Activated naive CD4-positive, alpha-beta T cell treated with anti-CD3 and anti-CD28 coated beads for 36 hours (primary cell): ENCODE measurements around the gene ARHGEF7. TPM values are rescaled to one million over a fixed set of nuclear protein-coding genes. Genes with fewer than 3 reads are reported as not detected.

ENCODE experiments used
- CTCF ChIA-PET: fragments of 350-600 bp; sonication (Branson Sonifier 250); formaldehyde crosslinking; loops from one replicate; lab custom pipeline; 2021; ENCODE audit warnings: antibody characterized with exemption; lab: Charles Lee
- DNase-seq: peaks from one replicate; pipeline ENCODE4 v3.0.0-alpha.2; 2020
- H3K27ac Mint-ChIP-seq: one replicate; pipeline ENCODE4 v1.8.0; 2021; ENCODE audit warnings: mild to moderate bottlenecking, mixed read lengths
- H3K27me3 Mint-ChIP-seq: one replicate; pipeline ENCODE4 v1.8.0; 2021; ENCODE audit warnings: low read depth, mixed read lengths
- H3K36me3 Mint-ChIP-seq: one replicate; pipeline ENCODE4 v1.8.0; 2021; ENCODE audit warnings: low read depth, mixed read lengths
- H3K4me1 Mint-ChIP-seq: one replicate; pipeline ENCODE4 v1.8.0; 2021; ENCODE audit warnings: low read depth, mixed read lengths
- H3K4me3 Mint-ChIP-seq: one replicate; pipeline ENCODE4 v1.8.0; 2021; ENCODE audit warnings: mild to moderate bottlenecking, moderate library complexity, mixed read lengths
- H3K9me3 Mint-ChIP-seq: one replicate; pipeline ENCODE4 v1.8.0; 2021; ENCODE audit warnings: mixed read lengths
- intact Hi-C: fragments of 100-400 bp; cut with micrococcal nuclease; formaldehyde crosslinking; loops from one replicate; pipeline ENCODE4 v1.15.1; 2023
- total RNA-seq, 2 experiments: library from RNA; stranded (reverse); gene quantifications; one replicate each; pipeline ENCODE4 v1.2.3, GENCODE V29; 2021

Gene ARHGEF7
- total RNA-seq, 2 experiments from 2014 or later, result 48.4 to 56.6 TPM

- no peaks in the 10 kb centered on the region for H3K36me3 Mint-ChIP-seq
- H3K9me3 Mint-ChIP-seq, result no peaks in the 10 kb centered on the region
- CTCF ChIA-PET, result no interaction called here
- no peak overlapping the region for H3K4me3 Mint-ChIP-seq
- no peak for DNase-seq
- no peaks in the 10 kb centered on the region for H3K4me1 Mint-ChIP-seq
- no peak overlapping the region for H3K27ac Mint-ChIP-seq
- intact Hi-C loops, result no loop called here
- H3K27me3 Mint-ChIP-seq, result peaks cover 6% of the 10 kb centered on the region
Measured at GRCh38 chr13:111123221-111123620, 8.1 kb downstream of the ARHGEF7 start.

GRCh38 chr13:111123649-111124048 lies 8.5 kb downstream of the ARHGEF7 start:
- Mint-ChIP-seq H3K9me3 (no peaks in the 10 kb centered on the region), H3K4me1 (no peaks in the 10 kb centered on the region), H3K36me3 (no peaks in the 10 kb centered on the region), H3K4me3 (no peak overlapping the region), H3K27ac (no peak overlapping the region), H3K27me3 (peaks cover 5% of the 10 kb centered on the region)
- DNase-seq, result no peak
- intact Hi-C loops, result no loop called here
- CTCF ChIA-PET, result no interaction called here

GRCh38 chr13:111126509-111126908 lies 11.4 kb downstream of the ARHGEF7 start:
- CTCF ChIA-PET, result no interaction called here
- intact Hi-C loops, result no loop called here
- H3K27me3 Mint-ChIP-seq, result peaks cover 5% of the 10 kb centered on the region
- no peaks in the 10 kb centered on the region for H3K4me1 Mint-ChIP-seq
- H3K36me3 Mint-ChIP-seq, result no peaks in the 10 kb centered on the region
- H3K9me3 Mint-ChIP-seq, result no peaks in the 10 kb centered on the region
- no peak overlapping the region for H3K27ac Mint-ChIP-seq
- H3K4me3 Mint-ChIP-seq, result no peak overlapping the region
- no peak for DNase-seq

- no peak overlapping the region for H3K27ac Mint-ChIP-seq
- no peaks in the 10 kb centered on the region for H3K4me1 Mint-ChIP-seq
- H3K27me3 Mint-ChIP-seq, result peaks cover 2% of the 10 kb centered on the region
- CTCF ChIA-PET, result interaction anchor here (1.5 kb wide), 1 partner anchor 62 kb away, joined by 3 read pairs; no protein-coding TSS in a partner anchor
- H3K9me3 Mint-ChIP-seq, result no peaks in the 10 kb centered on the region
- no peak for DNase-seq
- intact Hi-C loops, result no loop called here
- H3K4me3 Mint-ChIP-seq, result no peak overlapping the region
- H3K36me3 Mint-ChIP-seq, result no peaks in the 10 kb centered on the region
Measured at GRCh38 chr13:111129465-111130115, 14.5 kb downstream of the ARHGEF7 start.

- Mint-ChIP-seq H3K4me3 (no peak overlapping the region), H3K4me1 (no peaks in the 10 kb centered on the region), H3K27ac (no peak overlapping the region), H3K27me3 (peaks cover 2% of the 10 kb centered on the region), H3K36me3 (no peaks in the 10 kb centered on the region), H3K9me3 (no peaks in the 10 kb centered on the region)
- intact Hi-C loops, result no loop called here
- DNase-seq, result no peak
- CTCF ChIA-PET, result interaction anchor here (1.5 kb wide), 1 partner anchor 62 kb away, joined by 3 read pairs; no protein-coding TSS in a partner anchor
Measured at GRCh38 chr13:111130116-111130508, 15.0 kb downstream of the ARHGEF7 start.

- H3K4me1 Mint-ChIP-seq, result no peaks in the 10 kb centered on the region
- H3K9me3 Mint-ChIP-seq, result no peaks in the 10 kb centered on the region
Measured at GRCh38 chr13:111131048-111131447, 15.9 kb downstream of the ARHGEF7 start.

GRCh38 chr13:111131611-111132010 lies 16.5 kb downstream of the ARHGEF7 start:
- intact Hi-C loops, result no loop called here
- no peaks in the 10 kb centered on the region for H3K9me3 Mint-ChIP-seq
- H3K4me1 Mint-ChIP-seq, result no peaks in the 10 kb centered on the region
- H3K27ac Mint-ChIP-seq, result no peak overlapping the region
- H3K36me3 Mint-ChIP-seq, result no peaks in the 10 kb centered on the region
- CTCF ChIA-PET, result no interaction called here
- H3K4me3 Mint-ChIP-seq, result no peak overlapping the region
- DNase-seq, result no peak
- peaks cover 1% of the 10 kb centered on the region for H3K27me3 Mint-ChIP-seq

More at GRCh38 chr13:111131048-111131447, 15.9 kb downstream of the ARHGEF7 start:
- Mint-ChIP-seq H3K4me3 (no peak overlapping the region), H3K27ac (no peak overlapping the region), H3K27me3 (peaks cover 2% of the 10 kb centered on the region), H3K36me3 (no peaks in the 10 kb centered on the region)
- no peak for DNase-seq
- CTCF ChIA-PET, result interaction anchor here (1.5 kb wide), 1 partner anchor 63 kb away, joined by 3 read pairs; no protein-coding TSS in a partner anchor
- intact Hi-C loops, result no loop called here

- DNase-seq, result no peak
- H3K27me3 Mint-ChIP-seq, result peaks cover 6% of the 10 kb centered on the region
- no peak overlapping the region for H3K27ac Mint-ChIP-seq
- no peaks in the 10 kb centered on the region for H3K36me3 Mint-ChIP-seq
- no peaks in the 10 kb centered on the region for H3K9me3 Mint-ChIP-seq
- no peak overlapping the region for H3K4me3 Mint-ChIP-seq
- intact Hi-C loops, result no loop called here
- no peaks in the 10 kb centered on the region for H3K4me1 Mint-ChIP-seq
- CTCF ChIA-PET, result interaction anchor here (0.7 kb wide), 1 partner anchor 466 kb away, joined by 3 read pairs; no protein-coding TSS in a partner anchor
Measured at GRCh38 chr13:111132948-111133347, 17.8 kb downstream of the ARHGEF7 start.

GRCh38 chr13:111139452-111139851 lies 24.3 kb downstream of the ARHGEF7 start:
- Mint-ChIP-seq H3K36me3 (no peaks in the 10 kb centered on the region), H3K4me1 (no peaks in the 10 kb centered on the region), H3K9me3 (no peaks in the 10 kb centered on the region), H3K27me3 (peaks cover 7% of the 10 kb centered on the region), H3K27ac (no peak overlapping the region), H3K4me3 (no peak overlapping the region)
- CTCF ChIA-PET, result no interaction called here
- intact Hi-C loops, result no loop called here
- no peak for DNase-seq

- H3K4me1 Mint-ChIP-seq, result no peaks in the 10 kb centered on the region
- no peaks in the 10 kb centered on the region for H3K9me3 Mint-ChIP-seq
- DNase-seq, result no peak
- CTCF ChIA-PET, result no interaction called here
- H3K36me3 Mint-ChIP-seq, result no peaks in the 10 kb centered on the region
- no peak overlapping the region for H3K4me3 Mint-ChIP-seq
- no peak overlapping the region for H3K27ac Mint-ChIP-seq
- intact Hi-C loops, result no loop called here
- peaks cover 7% of the 10 kb centered on the region for H3K27me3 Mint-ChIP-seq
Measured at GRCh38 chr13:111139873-111140561, 24.9 kb downstream of the ARHGEF7 start.

- CTCF ChIA-PET, result interaction anchor here (0.6 kb wide), 1 partner anchor 20 kb away, joined by 3 read pairs; no protein-coding TSS in a partner anchor
- H3K4me1 Mint-ChIP-seq, result no peaks in the 10 kb centered on the region
- H3K4me3 Mint-ChIP-seq, result no peak overlapping the region
Measured at GRCh38 chr13:111140562-111141105, 25.5 kb downstream of the ARHGEF7 start.

GRCh38 chr13:111142472-111142871 lies 27.4 kb downstream of the ARHGEF7 start:
- Mint-ChIP-seq H3K9me3 (no peaks in the 10 kb centered on the region), H3K27me3 (peaks cover 5% of the 10 kb centered on the region), H3K36me3 (no peaks in the 10 kb centered on the region), H3K4me3 (no peak overlapping the region), H3K4me1 (no peaks in the 10 kb centered on the region), H3K27ac (no peak overlapping the region)
- CTCF ChIA-PET, result no interaction called here
- no peak for DNase-seq
- intact Hi-C loops, result no loop called here

More at GRCh38 chr13:111140562-111141105, 25.5 kb downstream of the ARHGEF7 start:
- Mint-ChIP-seq H3K36me3 (no peaks in the 10 kb centered on the region), H3K27ac (no peak overlapping the region), H3K9me3 (no peaks in the 10 kb centered on the region), H3K27me3 (peaks cover 7% of the 10 kb centered on the region)
- DNase-seq, result no peak
- intact Hi-C loops, result no loop called here
